Measurements from ENCODE around the gene PHOX2A.

PHOX2A gene

DNA sequence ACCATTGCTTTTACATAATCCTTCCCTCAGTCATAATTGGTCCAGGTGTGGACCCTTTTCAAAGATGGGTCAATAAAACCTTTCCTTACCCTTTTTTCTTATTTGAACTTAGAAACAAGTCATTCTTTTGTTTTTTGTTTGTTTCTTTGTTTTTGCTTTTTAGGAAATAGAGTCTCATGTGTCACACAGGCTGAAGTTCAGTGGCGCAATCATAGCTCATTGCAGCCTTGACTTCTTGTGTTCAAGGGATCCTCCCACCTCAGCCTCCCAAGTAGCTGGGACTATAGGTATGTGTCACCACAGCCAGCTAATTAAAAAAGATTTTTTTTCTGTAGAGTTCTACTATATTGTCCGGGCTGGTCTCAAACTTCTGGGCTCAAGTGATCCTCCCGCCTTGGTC lies 9.4 kb upstream of the PHOX2A start:
- Histone ChIP-seq H3K79me2 (ENCODE audit: insufficient read depth, low read length) (no peaks in the 10 kb centered on the region), H3K36me3 (ENCODE audit: insufficient read depth, low read length) (no peaks in the 10 kb centered on the region), H3K4me2 (ENCODE audit: low read depth, low read length, poor library complexity, severe bottlenecking) (no peak overlapping the region), H3K9ac (ENCODE audit: low read depth, low read length, poor library complexity, severe bottlenecking) (no peak overlapping the region), H4K20me1 (ENCODE audit: insufficient read depth, low read length, poor library complexity, severe bottlenecking) (no peaks in the 10 kb centered on the region), H3K9me2 (replicated peaks; ENCODE audit: low read depth, low read length) (no peaks in the 10 kb centered on the region), H3K9me3 (ENCODE audit: insufficient read depth, low read depth, low read length) (no peaks in the 10 kb centered on the region), H3F3A (ENCODE audit: low read depth) (no peaks in the 10 kb centered on the region), H3K4me1 (ENCODE audit: insufficient read depth, low read length, poor library complexity, severe bottlenecking) (peaks cover 4% of the 10 kb centered on the region), H2AFZ (ENCODE audit: low read length) (no peak overlapping the region), H3K4me3 (ENCODE audit: low read length, poor library complexity, severe bottlenecking) (no peak overlapping the region), H3K27me3 (ENCODE audit: insufficient read depth, low read length, poor library complexity, severe bottlenecking) (no peaks in the 10 kb centered on the region)
- no peak for TF ChIP-seq EZH2phosphoT487 (IDR thresholded peaks at IDR 0.05; ENCODE audit: borderline replicate concordance)
- TF ChIP-seq, protein P1, sequence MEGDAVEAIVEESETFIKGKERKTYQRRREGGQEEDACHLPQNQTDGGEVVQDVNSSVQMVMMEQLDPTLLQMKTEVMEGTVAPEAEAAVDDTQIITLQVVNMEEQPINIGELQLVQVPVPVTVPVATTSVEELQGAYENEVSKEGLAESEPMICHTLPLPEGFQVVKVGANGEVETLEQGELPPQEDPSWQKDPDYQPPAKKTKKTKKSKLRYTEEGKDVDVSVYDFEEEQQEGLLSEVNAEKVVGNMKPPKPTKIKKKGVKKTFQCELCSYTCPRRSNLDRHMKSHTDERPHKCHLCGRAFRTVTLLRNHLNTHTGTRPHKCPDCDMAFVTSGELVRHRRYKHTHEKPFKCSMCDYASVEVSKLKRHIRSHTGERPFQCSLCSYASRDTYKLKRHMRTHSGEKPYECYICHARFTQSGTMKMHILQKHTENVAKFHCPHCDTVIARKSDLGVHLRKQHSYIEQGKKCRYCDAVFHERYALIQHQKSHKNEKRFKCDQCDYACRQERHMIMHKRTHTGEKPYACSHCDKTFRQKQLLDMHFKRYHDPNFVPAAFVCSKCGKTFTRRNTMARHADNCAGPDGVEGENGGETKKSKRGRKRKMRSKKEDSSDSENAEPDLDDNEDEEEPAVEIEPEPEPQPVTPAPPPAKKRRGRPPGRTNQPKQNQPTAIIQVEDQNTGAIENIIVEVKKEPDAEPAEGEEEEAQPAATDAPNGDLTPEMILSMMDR (conservative IDR thresholded peaks at IDR 0.05; ENCODE audit: low read length) = no peak

DNA sequence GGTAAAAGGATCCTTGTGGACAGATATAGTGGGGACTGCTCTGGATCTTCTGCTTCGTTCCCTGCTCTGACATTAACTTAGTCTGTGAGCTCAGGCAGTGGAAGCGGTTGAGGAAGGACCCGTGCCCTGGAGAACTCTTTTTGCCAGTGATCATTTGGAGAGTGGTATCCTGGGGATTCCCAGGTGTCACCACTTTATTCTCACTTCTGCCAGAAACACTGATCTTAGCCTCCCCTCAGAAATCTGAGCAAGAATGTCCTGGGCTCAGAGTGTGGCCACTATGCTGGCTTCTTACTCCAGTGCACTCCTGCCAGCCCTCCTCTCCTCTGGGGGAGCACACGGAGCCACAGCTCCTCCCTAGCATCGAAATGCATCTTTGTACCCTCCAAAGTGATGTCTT lies 7.6 kb upstream of the PHOX2A start:
- H3K9me2 ChIP-seq (replicated peaks; ENCODE audit: low read depth, low read length) = no peaks in the 10 kb centered on the region
- H3K36me3 ChIP-seq (ENCODE audit: insufficient read depth, low read length) = no peaks in the 10 kb centered on the region
- no peak overlapping the region for H2AFZ ChIP-seq (ENCODE audit: low read length)
- H3F3A ChIP-seq (ENCODE audit: low read depth) = no peaks in the 10 kb centered on the region
- no peaks in the 10 kb centered on the region for H3K79me2 ChIP-seq (ENCODE audit: insufficient read depth, low read length)
- peaks cover 4% of the 10 kb centered on the region for H3K4me1 ChIP-seq (ENCODE audit: insufficient read depth, low read length, poor library complexity, severe bottlenecking)
- H3K27me3 ChIP-seq (ENCODE audit: insufficient read depth, low read length, poor library complexity, severe bottlenecking) = no peaks in the 10 kb centered on the region
- no peak for TF ChIP-seq EZH2phosphoT487 (IDR thresholded peaks at IDR 0.05; ENCODE audit: borderline replicate concordance)
- TF ChIP-seq, protein P1 (conservative IDR thresholded peaks at IDR 0.05; ENCODE audit: low read length) = no peak
- no peaks in the 10 kb centered on the region for H4K20me1 ChIP-seq (ENCODE audit: insufficient read depth, low read length, poor library complexity, severe bottlenecking)
- H3K9me3 ChIP-seq (ENCODE audit: insufficient read depth, low read depth, low read length) = no peaks in the 10 kb centered on the region
- no peak overlapping the region for H3K9ac ChIP-seq (ENCODE audit: low read depth, low read length, poor library complexity, severe bottlenecking)
- no peak overlapping the region for H3K4me2 ChIP-seq (ENCODE audit: low read depth, low read length, poor library complexity, severe bottlenecking)
- H3K4me3 ChIP-seq (ENCODE audit: low read length, poor library complexity, severe bottlenecking) = no peak overlapping the region

DNA sequence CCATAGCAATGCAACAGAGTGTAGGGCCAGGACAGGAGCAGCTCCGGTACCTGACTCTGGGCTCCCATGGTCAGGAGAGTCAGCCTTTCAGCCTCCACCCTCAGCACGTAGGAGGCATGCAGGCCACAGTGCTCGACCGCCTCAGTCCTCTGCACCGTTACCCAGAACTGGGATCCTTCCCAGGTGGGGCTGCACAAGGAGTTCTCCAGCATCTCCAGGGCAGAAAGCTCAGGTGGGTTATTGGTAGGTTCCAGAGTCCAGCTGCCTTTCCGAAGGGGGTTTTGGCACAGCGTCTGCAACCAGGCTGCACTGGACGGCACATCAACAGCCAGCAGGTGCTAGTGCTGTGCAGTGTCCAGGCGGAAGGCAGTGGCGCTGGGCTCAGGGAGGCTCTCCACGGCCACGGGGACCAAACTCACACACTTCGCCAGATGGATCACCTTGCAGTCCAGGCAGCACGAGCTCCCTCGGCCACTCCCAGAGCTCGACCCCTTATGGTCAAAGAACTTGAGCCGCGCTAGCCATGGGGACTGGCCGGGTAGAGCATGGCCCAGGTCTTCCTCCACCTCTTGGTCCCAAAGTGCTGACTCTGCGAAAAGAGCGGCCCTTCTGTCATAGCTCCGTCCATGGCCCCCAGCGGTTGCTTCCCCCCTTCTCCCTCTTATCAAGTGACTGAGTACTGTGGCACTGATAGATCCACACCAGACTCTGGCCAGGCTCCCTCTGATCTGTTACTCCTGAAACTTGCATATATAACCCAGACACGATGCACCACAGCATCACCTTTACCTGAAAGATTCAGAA lies 6.9 kb upstream of the PHOX2A start:
- Histone ChIP-seq H4K20me1 (ENCODE audit: insufficient read depth, low read length, poor library complexity, severe bottlenecking) (no peaks in the 10 kb centered on the region), H3K36me3 (ENCODE audit: insufficient read depth, low read length) (no peaks in the 10 kb centered on the region), H3K27me3 (ENCODE audit: insufficient read depth, low read length, poor library complexity, severe bottlenecking) (no peaks in the 10 kb centered on the region), H3K9me2 (replicated peaks; ENCODE audit: low read depth, low read length) (no peaks in the 10 kb centered on the region), H3K4me3 (ENCODE audit: low read length, poor library complexity, severe bottlenecking) (no peak overlapping the region), H3K9ac (ENCODE audit: low read depth, low read length, poor library complexity, severe bottlenecking) (no peak overlapping the region), H3K4me2 (ENCODE audit: low read depth, low read length, poor library complexity, severe bottlenecking) (no peak overlapping the region), H3K4me1 (ENCODE audit: insufficient read depth, low read length, poor library complexity, severe bottlenecking) (peaks cover 4% of the 10 kb centered on the region), H2AFZ (ENCODE audit: low read length) (no peak overlapping the region), H3K9me3 (ENCODE audit: insufficient read depth, low read depth, low read length) (no peaks in the 10 kb centered on the region), H3F3A (ENCODE audit: low read depth) (no peaks in the 10 kb centered on the region), H3K79me2 (ENCODE audit: insufficient read depth, low read length) (no peaks in the 10 kb centered on the region)
- TF ChIP-seq EZH2phosphoT487 (IDR thresholded peaks at IDR 0.05; ENCODE audit: borderline replicate concordance) = no peak
- TF ChIP-seq, protein P1 (conservative IDR thresholded peaks at IDR 0.05; ENCODE audit: low read length) = no peak

Measured in Loucy (cell line).